Smooth muscle cell of bladder (primary cell): ENCODE data around the gene DOCK6. TPM values are rescaled to one million over a fixed set of nuclear protein-coding genes. Genes with fewer than 3 reads are reported as not detected.

Source experiments
- total RNA-seq: library from RNA; depleted of rRNA; stranded (reverse); fragments of >200 nt; gene quantifications from 2 replicates; pipeline ENCODE4 v1.2.3, GENCODE V29; 2014

DOCK6 gene
- 5.0 and 7.0 TPM in 2 replicates for total RNA-seq

GRCh38 chr19:11261971-11262839 lies at the start of gene DOCK6:
Gene DOCK6 (minus strand): TSS chr19:11262524. CDS start chr19:11262440, 84 bp downstream.

GRCh38 chr19:11295665-11296245 lies 33.4 kb upstream of the DOCK6 start, which contains the start of gene TSPAN16:
Gene TSPAN16 (plus strand): TSS chr19:11296160. CDS start chr19:11296298, 138 bp downstream.

GRCh38 chr19:11239377-11240000 lies 22.8 kb downstream of the DOCK6 start, which contains the start of gene ANGPTL8:
Gene ANGPTL8 (plus strand): TSS chr19:11239619. CDS start chr19:11239638, 19 bp downstream.

GRCh38 chr19:11197291-11198174 lies 64.8 kb downstream of the DOCK6 start, which contains the start of gene KANK2:
Gene KANK2 (minus strand): TSS chr19:11197545. CDS start chr19:11194511, 3,034 bp downstream.

GRCh38 chr19:11155373-11156120 lies 106.8 kb downstream of the DOCK6 start, which contains the start of gene SPC24:
Gene SPC24 (minus strand): TSS chr19:11155782. CDS start chr19:11155776, 6 bp downstream.

Other genes with a start within 250 kb of the DOCK6 start
- 241 and 268 TPM in 2 replicates for gene LDLR, start 173.1 kb downstream of the DOCK6 start, total RNA-seq
- gene SPC24, start 106.7 kb downstream of the DOCK6 start, total RNA-seq = 9.6 and 14.8 TPM in 2 replicates
- gene KANK2, start 65.0 kb downstream of the DOCK6 start, total RNA-seq = 137 and 277 TPM in 2 replicates
- 0.18 TPM in 1 of 2 replicates, not detected in the other for gene ANGPTL8, start 22.9 kb downstream of the DOCK6 start, total RNA-seq
- not detected in 2 replicates for gene TSPAN16, start 33.6 kb upstream of the DOCK6 start, total RNA-seq
- gene RAB3D, start 77.1 kb upstream of the DOCK6 start, total RNA-seq = 16.2 and 22.2 TPM in 2 replicates
- gene TMEM205, start 83.7 kb upstream of the DOCK6 start, total RNA-seq = 92.3 and 93.8 TPM in 2 replicates
- 7.0 and 9.6 TPM in 2 replicates for gene CCDC159, start 84.0 kb upstream of the DOCK6 start, total RNA-seq
- gene PLPPR2, start 92.9 kb upstream of the DOCK6 start, total RNA-seq = 10.0 and 13.0 TPM in 2 replicates
- 0.37 and 0.43 TPM in 2 replicates for gene SWSAP1, start 112.1 kb upstream of the DOCK6 start, total RNA-seq
- gene EPOR, start 121.8 kb upstream of the DOCK6 start, total RNA-seq = 3.8 and 6.0 TPM in 2 replicates
- 1.4 TPM in 2 replicates for gene RGL3, start 156.8 kb upstream of the DOCK6 start, total RNA-seq
- 0.18 and 0.28 TPM in 2 replicates for gene ODAD3, start 172.6 kb upstream of the DOCK6 start, total RNA-seq
- 106 and 160 TPM in 2 replicates for gene PRKCSH, start 173.1 kb upstream of the DOCK6 start, total RNA-seq
- not detected in 2 replicates for gene ELAVL3, start 218.5 kb upstream of the DOCK6 start, total RNA-seq
- 4.0 and 6.4 TPM in 2 replicates for gene ZNF653, start 243.3 kb upstream of the DOCK6 start, total RNA-seq